H1 (cell line): Measurements from ENCODE around the gene AGBL4. TPM values are rescaled to one million over a fixed set of nuclear protein-coding genes. Genes with fewer than 3 reads are reported as not detected.

Experiments used
- CTCF ChIA-PET: fragments of 300-600 bp; sonication (Branson Sonifier 250); formaldehyde crosslinking; loops from one replicate; lab custom pipeline; 2021; ENCODE audit not compliant: partially characterized antibody; lab: Charles Lee
- POLR2A ChIA-PET: fragments of 300-600 bp; sonication (Branson Sonifier 250); formaldehyde crosslinking; loops from one replicate; lab custom pipeline; 2021; ENCODE audit warnings: inconsistent platforms; ENCODE audit not compliant: partially characterized antibody; lab: Charles Lee
- DNase-seq, 2 experiments: peaks; one replicate each; pipeline versions ENCODE4 v3.0.0 to v3.0.0-alpha.2; 2010 to 2022; ENCODE audit warnings: low spot score in 2 of 2, low read depth in 1 of 2, mixed read lengths in 1 of 2
- FAIRE-seq: peaks from 2 replicates; lab custom pipeline; 2011; peaks lifted over from hg19 to GRCh38; lab: Jason Lieb, UNC
- H2AFZ ChIP-seq: 2 replicates; pipeline ENCODE4 v1.8.1; 2012; ENCODE audit warnings: low read length, inconsistent platforms
- H2AK5ac ChIP-seq: 2 replicates; pipeline ENCODE4 v1.6.1; 2013; ENCODE audit warnings: low read depth, low read length
- H2BK120ac ChIP-seq: replicated peaks from 2 replicates; pipeline ENCODE3; 2013; ENCODE audit warnings: low read depth, low read length, inconsistent platforms
- H2BK12ac ChIP-seq: 2 replicates; pipeline ENCODE4 v1.6.1; 2013; ENCODE audit warnings: low read depth, low read length
- H2BK15ac ChIP-seq: 2 replicates; pipeline ENCODE4 v1.6.1; 2013; ENCODE audit warnings: low read length
- H2BK20ac ChIP-seq: 2 replicates; pipeline ENCODE4 v1.6.1; 2013; ENCODE audit warnings: low read length
- H2BK5ac ChIP-seq: 2 replicates; pipeline ENCODE4 v1.6.1; 2013; ENCODE audit warnings: low read depth, low read length
- H3K14ac ChIP-seq: 2 replicates; pipeline ENCODE4 v1.6.1; 2013; ENCODE audit warnings: inconsistent platforms; ENCODE audit not compliant: insufficient read length
- H3K18ac ChIP-seq: 2 replicates; pipeline ENCODE4 v1.6.1; 2013; ENCODE audit warnings: low read length; ENCODE audit errors: extremely low read depth
- H3K23ac ChIP-seq: 2 replicates; pipeline ENCODE4 v1.6.1; 2013; ENCODE audit warnings: inconsistent platforms; ENCODE audit not compliant: insufficient read length
- H3K23me2 ChIP-seq: 2 replicates; pipeline ENCODE4 v1.6.1; 2013; ENCODE audit warnings: low read depth, low read length
- H3K27ac ChIP-seq: 2 replicates; pipeline ENCODE4 v1.6.1; 2011; ENCODE audit warnings: low read depth, low read length, inconsistent platforms
- H3K27me3 ChIP-seq, 4 experiments: replicated peaks in 1 of 4; 1 replicate in 1 of 4; 2 replicates in 3 of 4; pipeline versions ENCODE4 v1.6.1 to v1.8.1; 2011 to 2013; ENCODE audit warnings: low read length in 3 of 4, mild to moderate bottlenecking in 3 of 4, inconsistent platforms in 2 of 4, mixed read lengths in 2 of 4, moderate library complexity in 1 of 4; ENCODE audit not compliant: control insufficient read depth in 3 of 4, insufficient read depth in 3 of 4; ENCODE audit errors: extremely low read depth in 1 of 4
- H3K36me3 ChIP-seq, 4 experiments: 2 replicates each; pipeline versions ENCODE4 v1.6.1 to v1.8.1; 2011 to 2013; ENCODE audit warnings: mild to moderate bottlenecking in 4 of 4, low read length in 3 of 4, moderate library complexity in 2 of 4, control low read depth in 1 of 4, inconsistent platforms in 1 of 4; ENCODE audit not compliant: insufficient read depth in 4 of 4, control insufficient read depth in 2 of 4
- H3K4ac ChIP-seq: replicated peaks from 2 replicates; pipeline ENCODE3; 2013; ENCODE audit warnings: low read length, low read depth, mixed read lengths, inconsistent platforms; ENCODE audit not compliant: insufficient read length
- H3K4me1 ChIP-seq, 4 experiments: replicated peaks in 1 of 4; 1 replicate in 1 of 4; 2 replicates in 3 of 4; pipeline versions ENCODE4 v1.6.1 to v1.8.1; 2011 to 2013; ENCODE audit warnings: low read length in 3 of 4, inconsistent platforms in 2 of 4, mixed read lengths in 1 of 4; ENCODE audit not compliant: insufficient read depth in 4 of 4, control insufficient read depth in 3 of 4
- H3K4me2 ChIP-seq, 2 experiments: 2 replicates each; pipeline versions ENCODE4 v1.6.1 to v1.8.1; 2011 to 2013; ENCODE audit warnings: low read depth in 2 of 2, low read length in 2 of 2, control low read depth in 1 of 2, inconsistent platforms in 1 of 2, mild to moderate bottlenecking in 1 of 2; ENCODE audit not compliant: insufficient read depth in 1 of 2
- H3K4me3 ChIP-seq, 4 experiments: fragments of 200-600, 300-600 bp in 1 of 4; sonication (generic), shearing (Covaris generic), sonication (Bioruptor Twin) in 1 of 4; 2 replicates each; pipeline versions ENCODE4 v1.5.1 to v1.8.1; 2011 to 2016; ENCODE audit warnings: low read length in 4 of 4, low read depth in 3 of 4, control low read depth in 2 of 4, inconsistent platforms in 2 of 4, mild to moderate bottlenecking in 2 of 4, mixed read lengths in 1 of 4, moderate library complexity in 1 of 4; ENCODE audit not compliant: insufficient read depth in 2 of 4; ENCODE audit errors: extremely low read depth in 1 of 4
- H3K56ac ChIP-seq: replicated peaks from 2 replicates; pipeline ENCODE3; 2013; ENCODE audit warnings: low read depth, mild to moderate bottlenecking, mixed read lengths, low read length, inconsistent platforms; ENCODE audit not compliant: insufficient read length
- H3K79me1 ChIP-seq: 2 replicates; pipeline ENCODE4 v1.6.1; 2013; ENCODE audit warnings: low read depth, low read length, control low read depth
- H3K79me2 ChIP-seq, 2 experiments: 2 replicates each; pipeline versions ENCODE4 v1.6.1 to v1.8.1; 2012 to 2013; ENCODE audit warnings: low read length in 2 of 2, mild to moderate bottlenecking in 2 of 2, inconsistent platforms in 1 of 2; ENCODE audit not compliant: insufficient read depth in 2 of 2, control insufficient read depth in 1 of 2
- H3K9ac ChIP-seq, 4 experiments: replicated peaks in 1 of 4; 1 replicate in 1 of 4; 2 replicates in 3 of 4; pipeline versions ENCODE4 v1.6.1 to v1.8.1; 2011 to 2013; ENCODE audit warnings: low read depth in 3 of 4, low read length in 3 of 4, control low read depth in 2 of 4, mild to moderate bottlenecking in 2 of 4, moderate library complexity in 2 of 4, inconsistent platforms in 1 of 4; ENCODE audit errors: extremely low read depth in 1 of 4
- H3K9me3 ChIP-seq, 2 experiments: 2 replicates each; pipeline versions ENCODE4 v1.6.1 to v1.8.1; 2012 to 2013; ENCODE audit warnings: mild to moderate bottlenecking in 2 of 2, moderate library complexity in 2 of 2, control low read depth in 1 of 2, inconsistent platforms in 1 of 2, low read depth in 1 of 2, low read length in 1 of 2, mixed read lengths in 1 of 2; ENCODE audit not compliant: insufficient read depth in 2 of 2
- H4K20me1 ChIP-seq, 2 experiments: replicated peaks in 1 of 2; 2 replicates each; pipeline versions ENCODE3 to v1.8.1; 2011 to 2013; ENCODE audit warnings: inconsistent platforms in 2 of 2, low read length in 2 of 2, mild to moderate bottlenecking in 1 of 2; ENCODE audit not compliant: insufficient read depth in 2 of 2, control insufficient read depth in 1 of 2
- H4K5ac ChIP-seq: 2 replicates; pipeline ENCODE4 v1.6.1; 2013; ENCODE audit warnings: low read length, low read depth, mixed read lengths, inconsistent platforms; ENCODE audit not compliant: insufficient read length
- H4K8ac ChIP-seq: 2 replicates; pipeline ENCODE4 v1.8.0; 2013; ENCODE audit warnings: mild to moderate bottlenecking, moderate library complexity, low read length, inconsistent platforms; ENCODE audit not compliant: insufficient read depth; ENCODE audit errors: extremely low read depth
- H4K91ac ChIP-seq: replicated peaks from 2 replicates; pipeline ENCODE3; 2013; ENCODE audit warnings: low read length, mixed read lengths, inconsistent platforms; ENCODE audit not compliant: insufficient read length
- CTCF ChIP-seq, 3 experiments: IDR thresholded peaks; 1 replicate in 2 of 3; 2 replicates in 1 of 3; pipeline versions ENCODE4 v1.5.1 to v1.6.1; 2011; ENCODE audit warnings: low read length in 3 of 3, mild to moderate bottlenecking in 3 of 3, inconsistent platforms in 2 of 3, low read depth in 1 of 3, moderate library complexity in 1 of 3; ENCODE audit not compliant: insufficient read depth in 1 of 3; ENCODE audit errors: control extremely low read depth in 1 of 3
- MAFK ChIP-seq: IDR thresholded peaks from 2 replicates; pipeline ENCODE4 v1.6.1; 2012; ENCODE audit warnings: low read depth, mild to moderate bottlenecking, improper control_type of control experiment, low read length
- MAX ChIP-seq: IDR thresholded peaks from 2 replicates; pipeline ENCODE4 v1.6.1; 2012; ENCODE audit warnings: inconsistent platforms
- RAD21 ChIP-seq, 2 experiments: IDR thresholded peaks in 1 of 2; conservative IDR thresholded peaks in 1 of 2; 2 replicates each; pipeline ENCODE4 v1.6.1; 2011; ENCODE audit warnings: low read depth in 2 of 2, low read length in 2 of 2, improper control_type of control experiment in 1 of 2, inconsistent platforms in 1 of 2, mild to moderate bottlenecking in 1 of 2, moderate library complexity in 1 of 2
- RBBP5 ChIP-seq: IDR thresholded peaks from 2 replicates; pipeline ENCODE4 v1.7.1; 2012; ENCODE audit warnings: low read depth, mild to moderate bottlenecking, inconsistent platforms, low read length, moderate library complexity, borderline replicate concordance
- TAF1 ChIP-seq: IDR thresholded peaks from 2 replicates; pipeline ENCODE4 v1.6.1; 2011; ENCODE audit warnings: mild to moderate bottlenecking, low read depth, low read length
- TEAD4 ChIP-seq: IDR thresholded peaks from 2 replicates; pipeline ENCODE4 v1.6.1; 2012; ENCODE audit warnings: low read depth, low read length, inconsistent platforms, mixed read lengths
- WGBS, 2 experiments: shearing (Covaris generic) in 1 of 2; methylation state at CpG; one replicate each; pipeline versions ENCODE4 v1.1.6 to v1.1.7; 2013 to 2015; ENCODE audit warnings: low lambda C conversion rate in 2 of 2, mixed read lengths in 2 of 2, inconsistent platforms in 1 of 2, low coverage in 1 of 2, missing lambda C conversion rate in 1 of 2; ENCODE audit not compliant: insufficient replicate concordance in 2 of 2, insufficient coverage in 1 of 2, insufficient read length in 1 of 2; ENCODE audit errors: extremely low coverage in 1 of 2, missing lambda C conversion rate in 1 of 2; 5-methylcytosine and 5-hydroxymethylcytosine counted together
- polyA plus RNA-seq, 7 experiments: library from polyadenylated mRNA; depleted of rRNA in 3 of 7; stranded (reverse) in 5 of 7; unstranded in 2 of 7; fragments of >200 nt in 5 of 7; fragments of 200-250 nt in 2 of 7; gene quantifications; 1 replicate in 5 of 7; 2 replicates in 1 of 7; 4 replicates in 1 of 7; pipeline versions ENCODE4 v1.2.1 to v1.2.3, GENCODE V29; 2011 to 2013; ENCODE audit warnings: missing spikeins in 2 of 7, mixed read lengths in 2 of 7
- total RNA-seq: library from RNA; stranded (reverse); fragmentation: NEBNext Ultra II Directional; extraction: Animal tissue kit (Norgen Biotek cat#: 25700); gene quantifications from 2 replicates; pipeline ENCODE4 v1.2.1, GENCODE V29; 2021

Gene AGBL4
- total and polyA plus RNA-seq, 2 of the 8 experiments (the other 6 are each of a cell fraction or from before 2014, with no cell fraction given) = 0.41 to 0.45 TPM

- Histone ChIP-seq H2BK120ac (no peak overlapping the region), H2AK5ac (no peak overlapping the region), H3K79me1 (no peaks in the 10 kb centered on the region), H3K23me2 (no peaks in the 10 kb centered on the region), H3K56ac (no peak overlapping the region), H3K4me1 (peaks cover 0 to 5% (median 0%) of the 10 kb centered on the region in 4 experiments; a peak in 1 of 7 replicates), H3K4me2 (no peak overlapping the region), H3K18ac (no peak overlapping the region; the same call in 1 of the 2 replicates), H3K27ac (no peak overlapping the region), H3K9me3 (no peaks in the 10 kb centered on the region), H2AFZ (0 out of 2 replicates have a peak overlapping the region, but pooled peaks have one; percentile 18), H2BK15ac (no peak overlapping the region)
- POLR2A ChIA-PET = interaction anchor here (0.6 kb wide), 1 partner anchor 86 kb away, joined by 3 read pairs; no protein-coding TSS in a partner anchor
- peak; percentile 92 for FAIRE-seq
- TF ChIP-seq TAF1 (no peak), RAD21 (IDR thresholded peaks at IDR 0.05 in 1 of 2, conservative IDR thresholded peaks at IDR 0.05 in 1 of 2; ENCODE audit: low read depth in 2 of 2, low read length in 2 of 2) (peak; percentile 40 to 46; a peak in 3 of 4 replicates), MAFK (peak; percentile 26; the same call in 1 of the 2 replicates), CTCF (IDR thresholded peaks at IDR 0.05; ENCODE audit: control extremely low read depth in 1 of 3, insufficient read depth in 1 of 3, low read depth in 1 of 3, low read length in 3 of 3) (peak in 2 of 3 experiments; percentile 38 to 74; a peak in 2 of 4 replicates), MAX (no peak), RBBP5 (no peak), TEAD4 (no peak)
- TF ChIP-seq, all 59 proteins: peak for 3
- Histone ChIP-seq H3K14ac (no peak overlapping the region), H2BK20ac (no peak overlapping the region), H3K4me3 (no peak overlapping the region), H4K5ac (no peak overlapping the region), H4K8ac (no peak overlapping the region), H3K36me3 (no peaks in the 10 kb centered on the region), H3K9ac (no peak overlapping the region), H4K91ac (no peak overlapping the region), H3K23ac (no peak overlapping the region), H3K4ac (no peak overlapping the region), H2BK5ac (no peak overlapping the region), H4K20me1 (no peaks in the 10 kb centered on the region), H3K79me2 (no peaks in the 10 kb centered on the region), H2BK12ac (0 out of 2 replicates have a peak overlapping the region, but pooled peaks have one; percentile 27), H3K27me3 (no peaks in the 10 kb centered on the region)
- WGBS, 2 experiments = 76% methylated on average over 3 of the region's 3 CpGs; no CpG with 5 or more reads in 1 of the 2 experiments
- CTCF ChIA-PET = interaction anchor here (0.6 to 7.3 kb wide), 30 partner anchors 9 to 1661 kb away, joined by 3 to 70 read pairs (median 4); no protein-coding TSS in a partner anchor
- no peak for DNase-seq
These were observed 1335.5 kb downstream of the AGBL4 start for GRCh38 chr1:48688102-48688760.
